Natural killer cell (primary cell): ENCODE measurements around the gene PTPRN2. TPM values are rescaled to one million over a fixed set of nuclear protein-coding genes. Genes with fewer than 3 reads are reported as not detected.

Experiments
- ATAC-seq, 3 donors: fragments of 150-1000 bp in 2 of 3; fragments of 200-7000 bp in 1 of 3; cut with Tn5 transposase; 1 replicate in 1 of 3; 2 replicates in 2 of 3; pipeline ENCODE4 v1.10.0; 2021; ENCODE audit warnings: mild to moderate bottlenecking in 2 of 3, moderate library complexity in 2 of 3
- DNase-seq, 2 donors: peaks; one replicate each; pipeline versions ENCODE4 v3.0.0 to v3.0.0-alpha.2; 2013 to 2021; ENCODE audit warnings: mixed read lengths in 1 of 2
- H3K27ac ChIP-seq: one replicate; pipeline ENCODE4 v1.5.1; 2013; ENCODE audit warnings: mild to moderate bottlenecking, low read length
- H3K27me3 ChIP-seq: one replicate; pipeline ENCODE4 v1.6.1; 2013; ENCODE audit warnings: low read length; ENCODE audit not compliant: control insufficient read depth, insufficient read depth
- H3K36me3 ChIP-seq: one replicate; pipeline ENCODE4 v1.6.1; 2013; ENCODE audit warnings: low read length; ENCODE audit not compliant: control insufficient read depth, insufficient read depth
- H3K4me1 ChIP-seq: one replicate; pipeline ENCODE4 v1.6.1; 2013; ENCODE audit warnings: low read length; ENCODE audit not compliant: control insufficient read depth, insufficient read depth
- H3K4me3 ChIP-seq: one replicate; pipeline ENCODE4 v1.5.1; 2013; ENCODE audit warnings: low read length
- H3K9me3 ChIP-seq: one replicate; pipeline ENCODE4 v1.6.1; 2013; ENCODE audit warnings: low read length; ENCODE audit not compliant: control insufficient read depth, insufficient read depth
- H3K27ac Mint-ChIP-seq, 2 donors: one replicate each; pipeline ENCODE4 v1.8.0; 2022; ENCODE audit warnings: mild to moderate bottlenecking in 2 of 2, mixed read lengths in 2 of 2, moderate library complexity in 1 of 2
- H3K27me3 Mint-ChIP-seq, 2 donors: one replicate each; pipeline ENCODE4 v1.8.0; 2022; ENCODE audit warnings: low read depth in 2 of 2, mixed read lengths in 2 of 2
- H3K36me3 Mint-ChIP-seq: one replicate; pipeline ENCODE4 v1.8.0; 2022; ENCODE audit warnings: mixed read lengths
- H3K4me1 Mint-ChIP-seq, 2 donors: one replicate each; pipeline ENCODE4 v1.8.0; 2022; ENCODE audit warnings: mixed read lengths in 2 of 2
- H3K4me3 Mint-ChIP-seq: one replicate; pipeline ENCODE4 v1.8.0; 2022; ENCODE audit warnings: mild to moderate bottlenecking, moderate library complexity, mixed read lengths
- H3K9me3 Mint-ChIP-seq, 2 donors: one replicate each; pipeline ENCODE4 v1.8.0; 2022; ENCODE audit warnings: mixed read lengths in 2 of 2
- CTCF ChIP-seq: fragments of 200-600 bp; IDR thresholded peaks from one replicate; pipeline ENCODE4 v1.8.0; 2022; ENCODE audit warnings: antibody characterized with exemption
- WGBS: methylation state at CpG from one replicate; pipeline ENCODE4 v1.1.7; 2013; ENCODE audit warnings: missing lambda C conversion rate; ENCODE audit not compliant: insufficient coverage; 5-methylcytosine and 5-hydroxymethylcytosine counted together
- intact Hi-C: fragments of 100-400 bp; cut with micrococcal nuclease; formaldehyde crosslinking; loops from one replicate; pipeline ENCODE4 v1.14.2; 2022
- total RNA-seq, 4 donors: library from RNA; stranded (reverse); fragments of 120-200 nt in 1 of 4; gene quantifications; one replicate each; pipeline versions ENCODE4 v1.2.3 to v1.2.4, GENCODE V29; 2013 to 2022

PTPRN2 gene
- total RNA-seq, 3 donors from 2014 or later (not counting 1 experiment from before 2014, with no cell fraction given) = 1.3 to 2.5 (median 1.9) TPM

GRCh38 chr7:157541295-157542067 is 1046.1 kb downstream of the PTPRN2 start:
- TF ChIP-seq CTCF = no peak
- intact Hi-C loops = no loop called here
- H3K36me3 ChIP-seq = no peaks in the 10 kb centered on the region
- H3K9me3 ChIP-seq = no peaks in the 10 kb centered on the region
- DNase-seq (no peak), ATAC-seq (no peak)
- peaks cover 0 to 3% of the 10 kb centered on the region in 2 donors for H3K27me3 Mint-ChIP-seq
- 94% methylated on average over 26 of the region's 26 CpGs for WGBS
- no peak overlapping the region for H3K27ac ChIP-seq
- no peak overlapping the region for H3K27ac Mint-ChIP-seq
- no peaks in the 10 kb centered on the region for H3K27me3 ChIP-seq
- H3K4me1 ChIP-seq = no peaks in the 10 kb centered on the region
- no peaks in the 10 kb centered on the region for H3K9me3 Mint-ChIP-seq
- H3K36me3 Mint-ChIP-seq = no peaks in the 10 kb centered on the region
- H3K4me3 ChIP-seq = no peak overlapping the region
- H3K4me1 Mint-ChIP-seq = peaks cover 0 to 15% of the 10 kb centered on the region in 2 donors
- H3K4me3 Mint-ChIP-seq = no peak overlapping the region

GRCh38 chr7:157540606-157541294 is 1046.9 kb downstream of the PTPRN2 start:
- H3K9me3 Mint-ChIP-seq = no peaks in the 10 kb centered on the region
- no peak overlapping the region for H3K4me3 ChIP-seq
- H3K4me3 Mint-ChIP-seq = no peak overlapping the region
- no peaks in the 10 kb centered on the region for H3K36me3 Mint-ChIP-seq
- no peak overlapping the region for H3K27ac Mint-ChIP-seq
- H3K27me3 ChIP-seq = no peaks in the 10 kb centered on the region
- no peaks in the 10 kb centered on the region for H3K4me1 ChIP-seq
- intact Hi-C loops = no loop called here
- peaks cover 0 to 15% of the 10 kb centered on the region in 2 donors for H3K4me1 Mint-ChIP-seq
- 93% methylated on average over 32 of the region's 32 CpGs for WGBS
- no peak for DNase-seq
- H3K27me3 Mint-ChIP-seq = peaks cover 0 to 3% of the 10 kb centered on the region in 2 donors
- no peaks in the 10 kb centered on the region for H3K36me3 ChIP-seq
- no peak for TF ChIP-seq CTCF
- H3K9me3 ChIP-seq = no peaks in the 10 kb centered on the region
- H3K27ac ChIP-seq = no peak overlapping the region
- ATAC-seq = no peak

- intact Hi-C loops = no loop called here
- peaks cover 0 to 3% of the 10 kb centered on the region in 2 donors for H3K27me3 Mint-ChIP-seq
- Histone ChIP-seq H3K27ac (no peak overlapping the region), H3K9me3 (no peaks in the 10 kb centered on the region), H3K4me1 (no peaks in the 10 kb centered on the region), H3K4me3 (no peak overlapping the region), H3K36me3 (no peaks in the 10 kb centered on the region), H3K27me3 (no peaks in the 10 kb centered on the region)
- H3K4me3 Mint-ChIP-seq = no peak overlapping the region
- H3K27ac Mint-ChIP-seq = no peak overlapping the region
- DNase-seq = no peak
- no peak for TF ChIP-seq CTCF
- no peak for ATAC-seq
- no peaks in the 10 kb centered on the region for H3K36me3 Mint-ChIP-seq
- peaks cover 0 to 15% of the 10 kb centered on the region in 2 donors for H3K4me1 Mint-ChIP-seq
- WGBS = 91% methylated on average over 18 of the region's 18 CpGs
- no peaks in the 10 kb centered on the region for H3K9me3 Mint-ChIP-seq
Observed at GRCh38 chr7:157540020-157540419, 1047.6 kb downstream of the PTPRN2 start.
